Ovary (tissue), 9 donors: Measurements from ENCODE around the gene ZNF746. TPM values are rescaled to one million over a fixed set of nuclear protein-coding genes. Genes with fewer than 3 reads are reported as not detected.

Experiments
- DNase-seq, 5 donors: peaks; one replicate each; pipeline ENCODE4 v3.0.0-alpha.2; 2019 to 2020
- H3K27ac ChIP-seq, 2 donors: fragments of 200-600 bp; one replicate each; pipeline versions ENCODE4 v1.5.1 to v1.8.0; 2019 to 2022
- H3K27me3 ChIP-seq: fragments of 200-600 bp; one replicate; pipeline ENCODE4 v1.8.0; 2022
- H3K36me3 ChIP-seq: fragments of 200-600 bp; sonication (generic); one replicate; pipeline ENCODE4 v1.5.1; 2019
- H3K4me1 ChIP-seq: one replicate; pipeline ENCODE4 v1.8.1; 2013; ENCODE audit warnings: mild to moderate bottlenecking, moderate library complexity; ENCODE audit not compliant: insufficient read depth
- H3K4me3 ChIP-seq: fragments of 200-600 bp; sonication (generic); one replicate; pipeline ENCODE4 v1.5.1; 2017
- H3K9me3 ChIP-seq, 2 donors: fragments of 200-600 bp in 1 of 2; sonication (generic) in 1 of 2; one replicate each; pipeline versions ENCODE4 v1.5.1 to v1.8.1; 2013 to 2019; ENCODE audit warnings: mild to moderate bottlenecking in 1 of 2, moderate library complexity in 1 of 2
- EP300 ChIP-seq: sonication (generic); formaldehyde crosslinking; IDR thresholded peaks from one replicate; pipeline ENCODE4 v1.6.1; 2017; ENCODE audit warnings: antibody characterized with exemption
- POLR2A ChIP-seq: fragments of 450-650 bp; IDR thresholded peaks from one replicate; pipeline ENCODE4 v1.6.1; 2017; ENCODE audit warnings: antibody characterized with exemption, mild to moderate bottlenecking, moderate library complexity
- WGBS, 3 donors: extraction: QIAGEN DNeasy Blood & Tissue Kit in 1 of 3; methylation state at CpG; one replicate each; pipeline versions ENCODE4 v1.1.5 to v1.1.7; 2013 to 2017; 5-methylcytosine and 5-hydroxymethylcytosine counted together
- intact Hi-C, 4 donors: fragments of 100-400 bp; cut with DNase I; formaldehyde crosslinking; loops; one replicate each; pipeline versions ENCODE4 v1.11.0 to v1.15.1; 2022 to 2023
- polyA plus RNA-seq, 2 donors: library from polyadenylated mRNA; stranded (reverse); fragments of 200-250 nt in 1 of 2; fragments of 350-450 nt in 1 of 2; fragmentation: Illumina TruSeq in 1 of 2; extraction: RNeasy Lipid Tissue Mini Kit (QIAGEN cat#74804) in 1 of 2; gene quantifications; one replicate each; pipeline ENCODE4 v1.2.3, GENCODE V29; 2013 to 2014
- total RNA-seq, 7 donors: library from RNA; depleted of rRNA in 2 of 7; stranded (reverse); fragments of >200 nt in 2 of 7; fragmentation: NEBNext Ultra II Directional in 3 of 7; extraction: Animal tissue kit (Norgen Biotek cat#: 25700) in 3 of 7; gene quantifications; one replicate each; pipeline versions ENCODE4 v1.1.0 to v1.2.4, GENCODE V29; 2016 to 2023
- TF ChIP-seq, protein P1 (sequence below), 3 donors: fragments of 450-650 bp in 2 of 3; fragments of 200-600 bp in 1 of 3; IDR thresholded peaks; one replicate each; pipeline versions ENCODE4 v1.5.1 to v1.8.0; 2016 to 2022; ENCODE audit warnings: antibody characterized with exemption in 3 of 3, mild to moderate bottlenecking in 1 of 3
- donor health status: DM: no; HTN: no; CAD: no; lungs with moderate emphysema.
- donor health status: DM: no; HTN: no; CAD: no.
- donor health status: Bipolar disorder and iron deficiency.
- donor health status: DM: yes; HTN: yes; CAD: no.
- donor health status: DM: no; HTN: no; CAD: no.
- donor health status: DM: yes; HTN: yes; CAD: no.

ZNF746 gene
- total and polyA plus RNA-seq, 9 donors: 5.9 to 19.3 (median 15.6) TPM

DNA sequence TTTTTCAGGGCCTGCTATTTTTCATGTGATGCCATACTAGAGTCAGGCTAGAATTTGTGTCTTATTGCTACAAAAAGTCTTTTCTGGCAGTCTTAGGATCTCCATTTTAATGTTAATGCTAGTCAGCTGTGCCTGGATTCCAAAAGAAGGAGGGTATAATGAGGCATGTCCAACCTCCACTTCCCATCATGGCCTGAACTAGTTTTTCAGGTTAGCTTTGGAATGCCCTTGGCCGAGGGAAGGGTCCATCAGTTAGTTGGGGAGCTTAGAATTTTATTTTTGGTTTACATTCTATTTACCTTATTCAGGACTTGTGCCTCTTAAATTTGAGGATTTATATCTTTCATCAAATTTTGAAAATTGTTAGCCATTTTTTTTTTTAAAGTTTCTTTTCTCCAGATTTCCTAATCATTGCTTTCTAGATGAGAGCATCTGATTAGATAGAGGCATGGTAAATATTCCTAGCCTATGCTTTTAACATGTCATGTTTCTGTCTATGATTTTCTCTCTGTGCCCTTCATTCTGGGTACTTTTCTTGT is 30.2 kb downstream of the ZNF746 start:
- Histone ChIP-seq H3K4me3 (no peak overlapping the region), H3K27me3 (no peaks in the 10 kb centered on the region), H3K4me1 (no peaks in the 10 kb centered on the region), H3K27ac (no peak overlapping the region), H3K36me3 (no peaks in the 10 kb centered on the region), H3K9me3 (no peaks in the 10 kb centered on the region)
- WGBS, 3 donors: 78 to 88% (median 84%) methylated on average over 1 of the region's 1 CpG
- DNase-seq: no peak
- no peak for TF ChIP-seq EP300
- TF ChIP-seq, protein P1, sequence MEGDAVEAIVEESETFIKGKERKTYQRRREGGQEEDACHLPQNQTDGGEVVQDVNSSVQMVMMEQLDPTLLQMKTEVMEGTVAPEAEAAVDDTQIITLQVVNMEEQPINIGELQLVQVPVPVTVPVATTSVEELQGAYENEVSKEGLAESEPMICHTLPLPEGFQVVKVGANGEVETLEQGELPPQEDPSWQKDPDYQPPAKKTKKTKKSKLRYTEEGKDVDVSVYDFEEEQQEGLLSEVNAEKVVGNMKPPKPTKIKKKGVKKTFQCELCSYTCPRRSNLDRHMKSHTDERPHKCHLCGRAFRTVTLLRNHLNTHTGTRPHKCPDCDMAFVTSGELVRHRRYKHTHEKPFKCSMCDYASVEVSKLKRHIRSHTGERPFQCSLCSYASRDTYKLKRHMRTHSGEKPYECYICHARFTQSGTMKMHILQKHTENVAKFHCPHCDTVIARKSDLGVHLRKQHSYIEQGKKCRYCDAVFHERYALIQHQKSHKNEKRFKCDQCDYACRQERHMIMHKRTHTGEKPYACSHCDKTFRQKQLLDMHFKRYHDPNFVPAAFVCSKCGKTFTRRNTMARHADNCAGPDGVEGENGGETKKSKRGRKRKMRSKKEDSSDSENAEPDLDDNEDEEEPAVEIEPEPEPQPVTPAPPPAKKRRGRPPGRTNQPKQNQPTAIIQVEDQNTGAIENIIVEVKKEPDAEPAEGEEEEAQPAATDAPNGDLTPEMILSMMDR (IDR thresholded peaks at IDR 0.05): no peak
- TF ChIP-seq POLR2A: no peak
- intact Hi-C loops: no loop called here

GRCh38 chr7:149466364-149466763 is 31.2 kb downstream of the ZNF746 start:
- no peak for DNase-seq
- Histone ChIP-seq H3K27me3 (no peaks in the 10 kb centered on the region), H3K4me1 (no peaks in the 10 kb centered on the region), H3K4me3 (no peak overlapping the region), H3K27ac (no peak overlapping the region), H3K9me3 (no peaks in the 10 kb centered on the region), H3K36me3 (no peaks in the 10 kb centered on the region)
- TF ChIP-seq, protein P1 (IDR thresholded peaks at IDR 0.05): no peak
- TF ChIP-seq POLR2A (no peak), EP300 (no peak)
- intact Hi-C loops: no loop called here

GRCh38 chr7:149463500-149464161 is 34.0 kb downstream of the ZNF746 start:
- Histone ChIP-seq H3K9me3 (no peaks in the 10 kb centered on the region), H3K4me3 (no peak overlapping the region), H3K27ac (no peak overlapping the region), H3K27me3 (no peaks in the 10 kb centered on the region), H3K36me3 (no peaks in the 10 kb centered on the region), H3K4me1 (peaks cover 8% of the 10 kb centered on the region)
- 75 to 89% (median 81%) methylated on average over 1 of the region's 1 CpG for WGBS, 3 donors
- intact Hi-C loops: no loop called here
- TF ChIP-seq, protein P1 (IDR thresholded peaks at IDR 0.05): no peak
- TF ChIP-seq POLR2A: no peak
- no peak for TF ChIP-seq EP300
- DNase-seq: no peak

GRCh38 chr7:149462101-149462520 is 35.5 kb downstream of the ZNF746 start:
- H3K4me3 ChIP-seq: no peak overlapping the region
- DNase-seq: no peak
- H3K36me3 ChIP-seq: no peaks in the 10 kb centered on the region
- peaks cover 9% of the 10 kb centered on the region for H3K4me1 ChIP-seq
- no peaks in the 10 kb centered on the region for H3K9me3 ChIP-seq
- H3K27ac ChIP-seq: no peak overlapping the region
- TF ChIP-seq POLR2A: no peak
- TF ChIP-seq, protein P1 (IDR thresholded peaks at IDR 0.05): no peak
- 82 to 88% (median 86%) methylated on average over 9 of the region's 9 CpGs for WGBS, 3 donors
- no peaks in the 10 kb centered on the region for H3K27me3 ChIP-seq
- intact Hi-C loops: no loop called here
